HepG2 (cell line): ENCODE data around the gene GRB10. TPM values are rescaled to one million over a fixed set of nuclear protein-coding genes. Genes with fewer than 3 reads are reported as not detected.

Experiments used
- ATAC-seq: fragments of 200-7000 bp; cut with Tn5 transposase; 3 replicates; pipeline ENCODE4 v1.9.1; 2020; ENCODE audit warnings: mild to moderate bottlenecking, moderate library complexity
- BruUV-seq: library from RNA; stranded (reverse); fragments of 400-500 nt; replicated peaks from 2 replicates; lab custom pipeline; 2021; lab: Mats Ljungman, UMichigan
- CTCF ChIA-PET: fragments of 300-600 bp; formaldehyde crosslinking; extraction: SDS; loops from one replicate; lab custom pipeline; 2021; ENCODE audit warnings: low total read pairs, inconsistent platforms, low intra/inter-chr PET ratio; lab: Yijun Ruan, JAX
- POLR2A ChIA-PET: fragments of 350-600 bp; sonication (Branson Sonifier 250); formaldehyde crosslinking; loops from one replicate; lab custom pipeline; 2020; ENCODE audit warnings: antibody characterized with exemption, inconsistent platforms; lab: Yijun Ruan, JAX
- DNase-seq: peaks from one replicate; pipeline ENCODE4 v3.0.0-alpha.2; 2015; ENCODE audit warnings: low spot score
- FAIRE-seq: peaks from 3 replicates; lab custom pipeline; 2011; peaks lifted over from hg19 to GRCh38; lab: Jason Lieb, UNC
- H2AFZ ChIP-seq: one replicate; pipeline ENCODE4 v1.6.1; 2011; ENCODE audit warnings: low read length, inconsistent platforms
- H3K27ac ChIP-seq: fragments of 300-600 bp; 3 replicates; pipeline ENCODE4 v1.8.0; 2011; ENCODE audit warnings: mixed run types, mild to moderate bottlenecking, mixed read lengths, low read length, inconsistent platforms; ENCODE audit not compliant: insufficient read depth; ENCODE audit errors: extremely low read length
- H3K27me3 ChIP-seq, 2 experiments: fragments of 200-600 bp in 1 of 2; 2 replicates in 1 of 2; 3 replicates in 1 of 2; pipeline versions ENCODE4 v1.6.0 to v1.8.0; 2011; ENCODE audit warnings: low read length in 2 of 2, mild to moderate bottlenecking in 2 of 2, moderate library complexity in 2 of 2, inconsistent platforms in 1 of 2; ENCODE audit not compliant: insufficient read depth in 2 of 2, control insufficient read depth in 1 of 2
- H3K36me3 ChIP-seq, 2 experiments: fragments of 200-600 bp in 1 of 2; replicated peaks in 1 of 2; 2 replicates in 1 of 2; 3 replicates in 1 of 2; pipeline versions ENCODE4 v1.5.1 to v1.8.0; 2011; ENCODE audit warnings: low read length in 2 of 2, inconsistent platforms in 1 of 2; ENCODE audit not compliant: insufficient read depth in 2 of 2, control insufficient read depth in 1 of 2
- H3K4me1 ChIP-seq: 2 replicates; pipeline ENCODE4 v1.5.1; 2012; ENCODE audit warnings: low read length, inconsistent platforms; ENCODE audit not compliant: insufficient read depth
- H3K4me2 ChIP-seq: 2 replicates; pipeline ENCODE4 v1.6.0; 2011; ENCODE audit warnings: low read depth, low read length, inconsistent platforms
- H3K4me3 ChIP-seq, 3 experiments: fragments of 200-600 bp in 1 of 3; sonication (generic), shearing (Covaris generic) in 1 of 3; replicated peaks in 1 of 3; 2 replicates each; pipeline ENCODE4 v1.5.1; 2011 to 2016; ENCODE audit warnings: low read length in 3 of 3, inconsistent platforms in 2 of 3, low read depth in 2 of 3, mild to moderate bottlenecking in 2 of 3, control low read depth in 1 of 3, mixed read lengths in 1 of 3; ENCODE audit not compliant: insufficient read depth in 1 of 3
- H3K79me2 ChIP-seq: one replicate; pipeline ENCODE4 v1.6.1; 2011; ENCODE audit warnings: low read length, inconsistent platforms; ENCODE audit not compliant: insufficient read depth
- H3K9ac ChIP-seq: 2 replicates; pipeline ENCODE4 v1.6.0; 2011; ENCODE audit warnings: mild to moderate bottlenecking, low read depth, low read length, inconsistent platforms; ENCODE audit not compliant: insufficient read depth
- H3K9me3 ChIP-seq: 2 replicates; pipeline ENCODE4 v1.5.1; 2012; ENCODE audit warnings: mild to moderate bottlenecking, low read length
- H4K20me1 ChIP-seq: 2 replicates; pipeline ENCODE4 v1.6.0; 2011; ENCODE audit warnings: inconsistent platforms, mild to moderate bottlenecking, low read length, moderate library complexity; ENCODE audit not compliant: insufficient read depth
- CENPT ChIP-seq: sonication (generic); formaldehyde crosslinking; IDR thresholded peaks from 2 replicates; pipeline ENCODE4 v1.8.0; 2022; ENCODE audit warnings: low read depth, mild to moderate bottlenecking, moderate library complexity, missing genetic modification reagents
- FOXA1 ChIP-seq, 2 experiments: fragments of 450-650 bp in 1 of 2; sonication (generic) in 1 of 2; formaldehyde crosslinking in 1 of 2; IDR thresholded peaks; 2 replicates each; pipeline versions ENCODE4 v1.4.0 to v1.6.1; 2016 to 2020; ENCODE audit warnings: missing genetic modification reagents in 1 of 2
- GTF3A ChIP-seq: sonication (generic); formaldehyde crosslinking; conservative IDR thresholded peaks from 2 replicates; pipeline ENCODE4 v1.4.0; 2020; ENCODE audit warnings: mild to moderate bottlenecking, missing genetic modification reagents
- KLF11 ChIP-seq: IDR thresholded peaks from 2 replicates; pipeline ENCODE4 v1.6.1; 2016; ENCODE audit warnings: missing compliant biosample characterization
- KLF12 ChIP-seq: sonication (generic); formaldehyde crosslinking; IDR thresholded peaks from 2 replicates; pipeline ENCODE4 v1.4.0; 2020; ENCODE audit warnings: missing genetic modification reagents, borderline replicate concordance
- NFE2L1 ChIP-seq: sonication (generic); formaldehyde crosslinking; IDR thresholded peaks from 2 replicates; pipeline ENCODE4 v1.4.0; 2020; ENCODE audit warnings: missing genetic modification reagents, mild to moderate bottlenecking, borderline replicate concordance
- PAX8 ChIP-seq: sonication (generic); formaldehyde crosslinking; IDR thresholded peaks from 2 replicates; pipeline ENCODE4 v1.8.0; 2022; ENCODE audit warnings: mild to moderate bottlenecking, missing genetic modification reagents, borderline replicate concordance
- PRDM15 ChIP-seq: sonication (generic); formaldehyde crosslinking; IDR thresholded peaks from 2 replicates; pipeline ENCODE4 v1.4.0; 2020; ENCODE audit warnings: missing genetic modification reagents
- RXRB ChIP-seq: IDR thresholded peaks from 2 replicates; pipeline ENCODE4 v1.6.1; 2016; ENCODE audit warnings: borderline replicate concordance, missing genetic modification reagents, missing compliant biosample characterization
- ZBTB4 ChIP-seq: sonication (generic); formaldehyde crosslinking; IDR thresholded peaks from 2 replicates; pipeline ENCODE4 v1.4.0; 2020; ENCODE audit warnings: missing genetic modification reagents, mild to moderate bottlenecking, borderline replicate concordance
- ZBTB42 ChIP-seq: sonication (generic); formaldehyde crosslinking; IDR thresholded peaks from 2 replicates; pipeline ENCODE4 v1.5.0; 2020; ENCODE audit warnings: mild to moderate bottlenecking, missing genetic modification reagents
- ZNF207 ChIP-seq: fragments of 450-650 bp; IDR thresholded peaks from 2 replicates; pipeline ENCODE4 v1.6.1; 2016; ENCODE audit warnings: antibody characterized with exemption, borderline replicate concordance
- ZNF3 ChIP-seq: IDR thresholded peaks from 2 replicates; pipeline ENCODE4 v1.7.0; 2017; ENCODE audit warnings: inconsistent platforms
- ZNF878 ChIP-seq: sonication (generic); formaldehyde crosslinking; IDR thresholded peaks from 2 replicates; pipeline ENCODE4 v1.8.1; 2023; ENCODE audit warnings: mild to moderate bottlenecking, missing genetic modification reagents, moderate library complexity
- ZUFSP ChIP-seq: sonication (generic); formaldehyde crosslinking; IDR thresholded peaks from 2 replicates; pipeline ENCODE4 v1.9.0; 2021; ENCODE audit warnings: missing genetic modification reagents, mild to moderate bottlenecking, borderline replicate concordance
- WGBS: methylation state at CpG from one replicate; pipeline ENCODE4 v1.1.6; 2017; ENCODE audit warnings: low lambda C conversion rate; 5-methylcytosine and 5-hydroxymethylcytosine counted together
- in situ Hi-C: cut with HindIII; loops from 2 replicates; pipeline ENCODE4 v1.10.0; 2017; ENCODE audit warnings: low pct_unique_long_range_greater_than_20kb; ENCODE audit not compliant: extremely low pct_ligation_motif_present
- intact Hi-C: fragments of 100-400 bp; cut with micrococcal nuclease; formaldehyde crosslinking; loops from one replicate; pipeline ENCODE4 v1.10.0; 2022; ENCODE audit not compliant: unreplicated experiment
- polyA plus RNA-seq, 8 experiments: library from polyadenylated mRNA; depleted of rRNA in 3 of 8; stranded (reverse) in 7 of 8; unstranded in 1 of 8; fragments of >200 nt; fragmentation: Illumina TruSeq in 4 of 8; extraction: Trizol in 4 of 8; gene quantifications; 2 replicates each; pipeline versions ENCODE4 v1.2.1 to v1.2.3, GENCODE V29; 2011 to 2016; ENCODE audit warnings: low read depth in 4 of 8, missing spikeins in 1 of 8, mixed read lengths in 1 of 8; ENCODE audit not compliant: insufficient read depth in 1 of 8
- total RNA-seq, 5 experiments: library from RNA; depleted of rRNA; stranded (reverse); fragments of >200 nt; fragmentation: Illumina TruSeq; extraction: Trizol; gene quantifications; 2 replicates each; pipeline ENCODE4 v1.2.3, GENCODE V29; 2016; ENCODE audit warnings: low read depth in 1 of 5

Gene GRB10
- total and polyA plus RNA-seq, 2 of the 13 experiments (the other 11 are each of a cell fraction or from before 2014, with no cell fraction given): 4.0 to 6.8 TPM

- no TSS peak for BruUV-seq
- Histone ChIP-seq H3K4me2 (no peak overlapping the region), H3K4me3 (no peak overlapping the region), H3K36me3 (no peaks in the 10 kb centered on the region), H3K27me3 (no peaks in the 10 kb centered on the region), H2AFZ (no peak overlapping the region), H3K4me1 (peaks cover 24% of the 10 kb centered on the region), H3K79me2 (no peaks in the 10 kb centered on the region), H3K9me3 (no peaks in the 10 kb centered on the region), H3K27ac (no peak overlapping the region), H3K9ac (no peak overlapping the region), H4K20me1 (no peaks in the 10 kb centered on the region)
- 82% methylated on average over 21 of the region's 21 CpGs for WGBS
- POLR2A ChIA-PET: no interaction called here
- CTCF ChIA-PET: no interaction called here
- intact Hi-C loops (no loop called here), in situ Hi-C loops (no loop called here)
- no peak for FAIRE-seq
- DNase-seq: no peak
- no peak for ATAC-seq
- TF ChIP-seq PRDM15 (CRISPR knock-in tag): no peak
- TF ChIP-seq NFE2L1 (CRISPR knock-in tag): no peak
- no peak for TF ChIP-seq GTF3A (CRISPR knock-in tag)
- TF ChIP-seq ZNF3 (CRISPR knock-in tag): no peak
- TF ChIP-seq PAX8 (CRISPR knock-in tag): no peak
- TF ChIP-seq ZNF878 (CRISPR knock-in tag): no peak
- no peak for TF ChIP-seq ZNF207
- no peak for TF ChIP-seq KLF11 (CRISPR knock-in tag)
- TF ChIP-seq ZUFSP (CRISPR knock-in tag): no peak
- TF ChIP-seq RXRB (CRISPR knock-in tag): no peak
- no peak for TF ChIP-seq ZBTB42 (CRISPR knock-in tag)
- no peak for TF ChIP-seq ZBTB4 (CRISPR knock-in tag)
- TF ChIP-seq CENPT (CRISPR knock-in tag): no peak
- no peak for TF ChIP-seq KLF12 (CRISPR knock-in tag)
- TF ChIP-seq FOXA1 (IDR thresholded peaks at IDR 0.05): no peak
- TF ChIP-seq FOXA1 (CRISPR knock-in tag; IDR thresholded peaks at IDR 0.05): no peak
These were observed 50.8 kb downstream of the GRB10 start for GRCh38 chr7:50731703-50732582.
